G401 (cell line): Measurements from ENCODE around the gene DACT3. TPM values are rescaled to one million over a fixed set of nuclear protein-coding genes. Genes with fewer than 3 reads are reported as not detected.

ENCODE experiments used
- DNase-seq: peaks from one replicate; pipeline ENCODE4 v3.0.0-alpha.2; 2015; ENCODE audit warnings: low spot score
- in situ Hi-C: cut with HindIII; loops from 2 replicates; pipeline ENCODE4 v1.10.0; 2016; ENCODE audit warnings: low sequenced_read_pairs, mixed read lengths
- total RNA-seq: library from RNA; depleted of rRNA; stranded (reverse); fragments of >200 nt; shearing (Covaris generic); gene quantifications from 2 replicates; pipeline ENCODE4 v1.2.3, GENCODE V29; 2014

The DACT3 gene
- total RNA-seq, 1 experiment from 2014 or later: 12.0 TPM

GRCh38 chr19:46678110-46678732 lies 17.2 kb upstream of the DACT3 start:
- no peak for DNase-seq
- in situ Hi-C loops: loop anchor here (25.0 kb wide), 1 partner anchor 141 kb away; no protein-coding TSS in a partner anchor

GRCh38 chr19:46674416-46675178 lies 13.6 kb upstream of the DACT3 start:
- in situ Hi-C loops: loop anchor here (25.0 kb wide), 1 partner anchor 137 kb away; no protein-coding TSS in a partner anchor
- peak; percentile 21 for DNase-seq

GRCh38 chr19:46670813-46671212 lies 9.8 kb upstream of the DACT3 start:
- in situ Hi-C loops: no loop called here
- DNase-seq: no peak

GRCh38 chr19:46668662-46669061 lies 7.7 kb upstream of the DACT3 start:
- no peak for DNase-seq
- in situ Hi-C loops: no loop called here

GRCh38 chr19:46665072-46665471 lies 4.1 kb upstream of the DACT3 start:
- no peak for DNase-seq
- in situ Hi-C loops: no loop called here

GRCh38 chr19:46661735-46662592 lies 982 bp upstream of the DACT3 start:
- in situ Hi-C loops: no loop called here
- DNase-seq: peak; percentile 94

GRCh38 chr19:46660551-46661019 lies 397 bp downstream of the DACT3 start:
- in situ Hi-C loops: no loop called here
- DNase-seq: no peak

- in situ Hi-C loops: no loop called here
- DNase-seq: peak; percentile 46
Measured at GRCh38 chr19:46660008-46660517, 919 bp downstream of the DACT3 start.

- in situ Hi-C loops: no loop called here
- no peak for DNase-seq
Measured at GRCh38 chr19:46659151-46660007, 1.6 kb downstream of the DACT3 start.

- in situ Hi-C loops: no loop called here
Measured at GRCh38 chr19:46656541-46656940, 4.4 kb downstream of the DACT3 start.

GRCh38 chr19:46654621-46655152 lies 6.3 kb downstream of the DACT3 start:
- in situ Hi-C loops: no loop called here

More at GRCh38 chr19:46656541-46656940, 4.4 kb downstream of the DACT3 start:
- DNase-seq: no peak

GRCh38 chr19:46650445-46650844 lies 10.5 kb downstream of the DACT3 start:
- no peak for DNase-seq
- in situ Hi-C loops: no loop called here

More at GRCh38 chr19:46654621-46655152, 6.3 kb downstream of the DACT3 start:
- peak; percentile 31 for DNase-seq

GRCh38 chr19:46648961-46649960 lies 11.7 kb downstream of the DACT3 start:
- DNase-seq: no peak
- in situ Hi-C loops: no loop called here

GRCh38 chr19:46648060-46648960 lies 12.7 kb downstream of the DACT3 start:
- in situ Hi-C loops: no loop called here
- DNase-seq: no peak

GRCh38 chr19:46646402-46646801 lies 14.6 kb downstream of the DACT3 start:
- in situ Hi-C loops: no loop called here
- no peak for DNase-seq

- no peak for DNase-seq
Measured at GRCh38 chr19:46644720-46645119, 16.3 kb downstream of the DACT3 start.

More at GRCh38 chr19:46644720-46645119, 16.3 kb downstream of the DACT3 start:
- in situ Hi-C loops: no loop called here
